Activated T-cell treated with anti-CD3 and anti-CD28 coated beads, Interleukin-2, amount 50 U/mL, for 72 hours (primary cell): Measurements from ENCODE around the gene OTOGL. TPM values are rescaled to one million over a fixed set of nuclear protein-coding genes. Genes with fewer than 3 reads are reported as not detected.
"Not testable (repeated sequence)": the region's sequence is repeated elsewhere in the genome, so short reads cannot be mapped to it uniquely, and the experiment has no call there.

Experiments
- ATAC-seq, 2 donors: fragments of 150-1000 bp; cut with Tn5 transposase; replicated peaks in 1 of 2; 2 replicates each; pipeline ENCODE4 v1.10.0; 2021; ENCODE audit warnings: moderate library complexity in 2 of 2, mild to moderate bottlenecking in 1 of 2
- DNase-seq, 2 donors: peaks; one replicate each; pipeline ENCODE4 v3.0.0; 2021 to 2022; ENCODE audit warnings: mixed read lengths in 1 of 2
- H3K27ac Mint-ChIP-seq: one replicate; pipeline ENCODE4 v1.8.0; 2022; ENCODE audit warnings: mild to moderate bottlenecking, moderate library complexity, mixed read lengths
- H3K27me3 Mint-ChIP-seq: one replicate; pipeline ENCODE4 v1.8.0; 2022; ENCODE audit warnings: low read depth, mixed read lengths
- H3K36me3 Mint-ChIP-seq, 2 donors: one replicate each; pipeline ENCODE4 v1.8.0; 2022; ENCODE audit warnings: mixed read lengths in 2 of 2, mild to moderate bottlenecking in 1 of 2; ENCODE audit not compliant: insufficient read depth in 2 of 2
- H3K4me1 Mint-ChIP-seq: one replicate; pipeline ENCODE4 v1.8.0; 2022; ENCODE audit warnings: low read depth, mixed read lengths
- H3K4me3 Mint-ChIP-seq, 2 donors: one replicate each; pipeline ENCODE4 v1.8.0; 2022; ENCODE audit warnings: mild to moderate bottlenecking in 2 of 2, mixed read lengths in 2 of 2, moderate library complexity in 2 of 2
- H3K9me3 Mint-ChIP-seq, 2 donors: one replicate each; pipeline ENCODE4 v1.8.0; 2022; ENCODE audit warnings: mixed read lengths in 2 of 2
- total RNA-seq, 2 donors: library from RNA; stranded (reverse); gene quantifications; one replicate each; pipeline ENCODE4 v1.2.3, GENCODE V29; 2022

OTOGL gene
- total RNA-seq, 2 donors from 2014 or later, result not detected

DNA sequence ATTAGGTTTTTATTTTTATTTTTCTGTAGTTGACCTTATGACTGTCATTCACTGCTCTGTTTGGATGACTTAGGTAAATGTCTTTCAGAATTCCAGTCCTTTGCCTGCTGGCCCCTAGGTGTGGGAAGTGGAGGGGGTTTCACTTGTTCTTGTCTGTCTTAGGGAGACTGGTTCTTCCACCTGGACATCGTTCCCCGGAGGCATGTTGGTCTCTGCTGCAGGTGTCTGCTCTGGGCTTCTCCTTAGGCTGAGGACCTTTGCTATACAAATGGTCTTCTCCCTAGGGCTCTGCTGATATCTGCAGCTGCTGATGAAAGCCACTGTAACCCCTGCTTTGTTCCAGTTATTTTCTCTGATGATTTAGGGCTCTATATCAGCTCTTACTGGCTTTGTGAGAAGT is 97.1 kb downstream of the OTOGL start:
- Mint-ChIP-seq H3K4me3 (no peak overlapping the region), H3K9me3 (no peaks in the 10 kb centered on the region), H3K27me3 (peaks cover 17% of the 10 kb centered on the region), H3K4me1 (no peaks in the 10 kb centered on the region), H3K27ac (no peak overlapping the region), H3K36me3 (no peaks in the 10 kb centered on the region)
- no peak for DNase-seq
- ATAC-seq, result no peak

DNA sequence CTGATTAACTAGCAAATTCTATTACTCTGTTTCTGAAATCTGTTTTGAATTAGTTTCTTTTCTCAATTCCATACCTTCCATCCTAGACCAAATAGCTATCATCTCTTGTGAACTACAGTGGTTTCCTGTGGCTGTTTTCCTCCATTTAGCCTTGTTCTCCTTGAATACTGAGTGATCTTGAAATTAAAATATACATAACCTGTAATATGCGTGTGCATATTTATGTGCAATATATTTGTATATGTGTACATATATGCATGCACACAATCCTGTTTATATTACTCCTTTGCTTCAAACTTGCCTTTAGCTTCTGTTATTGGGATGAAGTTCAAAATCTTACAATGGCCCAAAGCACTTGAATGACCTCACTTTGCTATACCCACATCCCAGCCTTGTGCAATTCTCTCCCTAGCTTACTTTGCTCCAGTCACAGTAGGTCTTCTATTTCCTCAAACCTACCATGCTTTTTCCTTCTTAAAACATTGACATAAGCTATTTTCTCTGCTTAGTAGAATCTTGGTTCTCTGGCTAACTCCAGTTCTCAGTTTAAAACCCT is 99.5 kb downstream of the OTOGL start:
- Mint-ChIP-seq H3K27me3 (peaks cover 18% of the 10 kb centered on the region), H3K27ac (no peak overlapping the region), H3K9me3 (no peaks in the 10 kb centered on the region), H3K4me1 (no peaks in the 10 kb centered on the region), H3K36me3 (no peaks in the 10 kb centered on the region), H3K4me3 (no peak overlapping the region)
- ATAC-seq, result no peak
- no peak for DNase-seq

DNA sequence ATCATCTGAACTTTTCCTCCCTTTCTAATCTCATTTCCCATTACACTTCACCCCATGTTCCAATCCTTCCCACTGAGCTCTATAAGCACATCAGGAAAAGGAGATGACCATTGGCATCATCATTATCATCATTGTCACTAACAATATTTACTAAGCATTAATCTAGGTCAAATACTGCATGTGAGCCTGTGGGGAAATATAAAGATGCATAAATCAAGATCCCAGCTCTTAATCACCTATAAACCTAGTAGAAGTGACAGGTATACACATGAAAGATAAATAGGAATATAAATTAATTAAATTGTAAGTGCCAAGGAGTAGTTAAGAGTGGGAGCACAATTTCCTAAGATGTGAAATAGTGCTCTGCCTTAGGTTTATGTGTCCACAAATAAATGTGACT is 100.6 kb downstream of the OTOGL start:
- Mint-ChIP-seq H3K27me3 (peaks cover 20% of the 10 kb centered on the region), H3K27ac (no peak overlapping the region)

DNA sequence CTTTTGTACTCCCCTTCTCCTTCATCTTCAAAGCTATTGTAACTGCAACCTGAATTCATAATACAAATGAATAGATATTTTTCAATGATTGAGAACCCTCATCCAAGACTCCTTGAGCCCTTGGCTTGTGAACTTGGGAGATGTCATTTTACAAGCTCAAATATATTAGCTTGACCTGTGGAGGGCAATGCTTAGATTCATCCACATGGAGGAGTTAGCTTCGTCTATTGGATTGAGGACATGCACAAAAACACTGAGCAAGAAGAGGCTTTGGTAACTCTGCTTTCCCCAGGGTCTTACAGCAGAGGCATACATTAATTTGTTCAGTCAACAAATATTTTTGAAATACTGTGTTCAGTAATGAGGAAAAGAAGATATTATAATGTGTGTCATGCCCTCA is 101.1 kb downstream of the OTOGL start:
- H3K36me3 Mint-ChIP-seq, result no peaks in the 10 kb centered on the region
- no peaks in the 10 kb centered on the region for H3K9me3 Mint-ChIP-seq
- no peaks in the 10 kb centered on the region for H3K4me1 Mint-ChIP-seq
- DNase-seq, result no peak
- no peak overlapping the region for H3K4me3 Mint-ChIP-seq
- peaks cover 20% of the 10 kb centered on the region for H3K27me3 Mint-ChIP-seq
- ATAC-seq, result no peak
- no peak overlapping the region for H3K27ac Mint-ChIP-seq

More for the DNA sequence above, 100.6 kb downstream of the OTOGL start:
- H3K9me3 Mint-ChIP-seq, result no peaks in the 10 kb centered on the region
- no peaks in the 10 kb centered on the region for H3K36me3 Mint-ChIP-seq
- H3K4me1 Mint-ChIP-seq, result no peaks in the 10 kb centered on the region
- DNase-seq, result no peak
- H3K4me3 Mint-ChIP-seq, result no peak overlapping the region
- no peak for ATAC-seq

DNA sequence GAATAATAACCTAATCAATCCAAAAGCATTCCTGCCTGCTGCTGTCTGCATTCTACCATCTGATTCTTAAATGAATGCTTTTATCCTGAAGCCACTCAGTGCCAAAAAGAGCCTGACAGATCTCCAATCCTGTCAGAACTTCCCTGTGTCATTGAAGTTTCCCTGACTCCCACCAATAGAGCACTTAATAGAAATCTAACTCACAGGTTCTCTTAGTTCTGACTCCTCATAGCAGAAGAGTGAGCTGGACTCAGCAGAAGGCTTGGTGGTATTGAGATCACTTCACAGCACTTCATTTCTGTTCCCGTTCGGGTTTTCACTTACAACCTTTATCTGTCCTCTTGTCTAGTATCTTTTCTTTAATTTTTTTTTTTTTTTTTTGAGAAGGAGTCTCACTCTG is 102.6 kb downstream of the OTOGL start:
- DNase-seq, result no peak
- ATAC-seq, result no peak
- H3K36me3 Mint-ChIP-seq, result no peaks in the 10 kb centered on the region
- no peak overlapping the region for H3K4me3 Mint-ChIP-seq
- H3K27ac Mint-ChIP-seq, result no peak overlapping the region
- H3K9me3 Mint-ChIP-seq, result no peaks in the 10 kb centered on the region
- H3K4me1 Mint-ChIP-seq, result no peaks in the 10 kb centered on the region
- peaks cover 20% of the 10 kb centered on the region for H3K27me3 Mint-ChIP-seq

DNA sequence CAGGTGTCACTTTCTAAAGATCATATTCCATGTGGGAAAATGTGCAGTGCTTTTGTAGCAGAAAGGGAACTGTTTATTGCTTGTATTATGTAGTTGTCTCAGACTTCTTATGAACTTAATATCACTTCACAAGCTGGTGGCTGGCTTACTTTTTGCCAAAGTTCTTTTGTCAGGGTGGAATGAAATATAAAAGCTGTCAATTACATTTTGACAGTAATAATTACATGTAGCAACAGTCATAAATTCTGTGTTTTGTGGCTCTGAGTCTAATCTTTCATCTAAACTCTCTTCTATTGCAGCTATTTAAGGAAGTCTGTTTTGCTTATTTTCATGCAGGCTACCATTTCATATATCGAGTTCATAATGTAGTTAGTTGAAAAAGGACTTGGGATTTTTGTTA is 106.6 kb downstream of the OTOGL start:
- DNase-seq (no peak), ATAC-seq (no peak)
- Mint-ChIP-seq H3K27me3 (peaks cover 10% of the 10 kb centered on the region), H3K9me3 (no peaks in the 10 kb centered on the region), H3K36me3 (no peaks in the 10 kb centered on the region), H3K27ac (no peak overlapping the region), H3K4me3 (no peak overlapping the region), H3K4me1 (no peaks in the 10 kb centered on the region)

DNA sequence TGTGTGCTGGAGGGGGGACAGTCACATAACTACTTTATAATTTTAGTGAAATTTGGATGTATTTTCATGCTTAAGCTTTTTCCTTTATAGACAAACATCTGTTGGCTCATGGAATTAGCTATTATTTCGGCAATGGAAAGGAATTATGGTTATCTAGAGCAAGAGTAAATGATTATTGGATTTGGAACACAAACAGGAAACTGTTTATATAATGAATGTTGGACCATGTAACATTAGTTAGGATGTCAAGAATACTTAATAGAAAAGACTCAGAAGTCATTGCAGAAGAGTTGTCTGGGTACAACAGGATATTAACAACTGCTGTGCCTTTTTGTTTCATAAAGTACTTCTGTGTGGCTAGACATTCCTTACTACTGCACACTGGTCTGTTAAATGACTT is 108.7 kb downstream of the OTOGL start:
- peaks cover 10% of the 10 kb centered on the region for H3K27me3 Mint-ChIP-seq
- no peak overlapping the region for H3K4me3 Mint-ChIP-seq
- DNase-seq, result no peak
- H3K36me3 Mint-ChIP-seq, result no peaks in the 10 kb centered on the region
- no peak overlapping the region for H3K27ac Mint-ChIP-seq
- no peak for ATAC-seq
- no peaks in the 10 kb centered on the region for H3K4me1 Mint-ChIP-seq
- H3K9me3 Mint-ChIP-seq, result no peaks in the 10 kb centered on the region

DNA sequence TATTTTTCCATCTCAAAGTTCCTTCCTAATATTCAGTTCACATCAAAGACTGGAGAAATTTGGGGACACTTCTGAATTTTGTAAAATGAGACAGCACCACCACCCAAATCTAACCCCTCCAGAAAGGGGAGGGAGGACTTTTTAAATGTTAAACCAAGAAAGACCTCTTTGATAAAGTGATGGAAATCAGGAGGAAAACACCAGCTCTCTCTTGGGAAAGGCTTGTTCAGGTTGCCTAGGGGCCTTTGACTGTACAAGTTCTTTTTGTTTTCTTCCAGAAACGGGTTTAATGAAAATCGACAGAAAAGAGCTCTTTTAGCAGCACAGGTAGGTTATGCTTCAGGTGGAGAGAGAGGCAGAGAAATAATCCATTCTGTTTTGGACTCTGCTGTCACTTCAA is 112.3 kb downstream of the OTOGL start:
- Mint-ChIP-seq H3K36me3 (no peaks in the 10 kb centered on the region), H3K27ac (no peak overlapping the region), H3K4me1 (no peaks in the 10 kb centered on the region), H3K4me3 (no peak overlapping the region), H3K27me3 (peaks cover 8% of the 10 kb centered on the region), H3K9me3 (no peaks in the 10 kb centered on the region)
- ATAC-seq (no peak), DNase-seq (no peak)

DNA sequence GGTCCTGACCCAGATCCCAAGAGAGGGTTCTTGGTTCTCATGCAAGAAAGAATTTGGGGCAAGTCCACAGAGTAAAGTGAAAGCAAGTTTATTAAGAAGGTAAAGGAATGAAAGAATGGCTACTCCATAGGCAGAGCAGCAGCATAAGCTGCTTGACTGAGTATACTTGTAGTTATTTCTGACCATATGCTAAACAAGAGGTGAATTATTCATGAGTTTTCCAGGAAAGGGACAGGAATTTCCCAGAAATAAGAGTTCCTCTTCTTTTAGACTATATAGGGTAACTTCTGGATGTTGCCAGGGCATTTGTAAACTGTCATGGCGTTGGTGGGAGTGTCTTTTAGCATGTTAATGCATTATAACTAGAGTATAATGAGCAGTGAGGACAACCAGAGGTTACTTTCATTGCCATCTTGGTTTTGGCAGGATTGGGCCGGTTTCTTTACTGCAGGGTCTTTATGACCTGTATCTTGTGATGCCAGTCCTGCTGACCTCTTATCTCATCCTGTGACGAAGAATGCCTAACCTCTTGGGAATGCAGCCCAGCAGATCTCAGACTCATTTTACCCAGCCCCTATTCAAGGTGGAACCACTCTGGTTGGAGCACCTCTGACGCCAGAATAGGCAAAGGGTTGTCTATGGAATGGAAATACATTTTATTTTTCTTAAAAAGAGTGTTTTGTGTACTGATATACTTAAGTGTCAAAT is 113.8 kb downstream of the OTOGL start:
- H3K4me3 Mint-ChIP-seq, result no peak overlapping the region
- no peaks in the 10 kb centered on the region for H3K36me3 Mint-ChIP-seq
- H3K9me3 Mint-ChIP-seq, result no peaks in the 10 kb centered on the region
- H3K4me1 Mint-ChIP-seq, result no peaks in the 10 kb centered on the region
- DNase-seq (no peak), ATAC-seq (no peak)
- H3K27me3 Mint-ChIP-seq, result peaks cover 12% of the 10 kb centered on the region
- H3K27ac Mint-ChIP-seq, result no peak overlapping the region

DNA sequence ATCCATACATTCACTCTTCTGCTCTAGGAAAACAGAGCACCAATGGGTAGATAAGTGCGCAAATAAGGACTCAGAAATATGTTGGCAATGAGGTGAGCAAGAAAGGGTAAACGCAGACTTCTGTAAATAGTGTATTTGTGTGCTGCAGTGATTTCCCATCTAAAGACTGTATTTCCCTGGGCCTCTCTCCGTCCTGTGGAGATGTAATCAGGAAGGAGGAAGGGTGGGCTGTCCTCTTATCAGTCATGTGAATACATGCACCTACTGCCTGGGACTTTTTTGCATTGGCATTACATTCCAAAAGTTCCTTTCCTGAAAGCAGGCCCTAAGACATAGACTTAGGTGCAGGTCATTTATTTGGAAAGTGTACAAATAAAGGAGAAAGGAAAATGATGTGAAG is 114.5 kb downstream of the OTOGL start:
- Mint-ChIP-seq H3K27ac (no peak overlapping the region), H3K9me3 (no peaks in the 10 kb centered on the region), H3K36me3 (no peaks in the 10 kb centered on the region), H3K4me3 (no peak overlapping the region), H3K27me3 (peaks cover 13% of the 10 kb centered on the region), H3K4me1 (no peaks in the 10 kb centered on the region)
- no peak for DNase-seq
- ATAC-seq, result no peak

DNA sequence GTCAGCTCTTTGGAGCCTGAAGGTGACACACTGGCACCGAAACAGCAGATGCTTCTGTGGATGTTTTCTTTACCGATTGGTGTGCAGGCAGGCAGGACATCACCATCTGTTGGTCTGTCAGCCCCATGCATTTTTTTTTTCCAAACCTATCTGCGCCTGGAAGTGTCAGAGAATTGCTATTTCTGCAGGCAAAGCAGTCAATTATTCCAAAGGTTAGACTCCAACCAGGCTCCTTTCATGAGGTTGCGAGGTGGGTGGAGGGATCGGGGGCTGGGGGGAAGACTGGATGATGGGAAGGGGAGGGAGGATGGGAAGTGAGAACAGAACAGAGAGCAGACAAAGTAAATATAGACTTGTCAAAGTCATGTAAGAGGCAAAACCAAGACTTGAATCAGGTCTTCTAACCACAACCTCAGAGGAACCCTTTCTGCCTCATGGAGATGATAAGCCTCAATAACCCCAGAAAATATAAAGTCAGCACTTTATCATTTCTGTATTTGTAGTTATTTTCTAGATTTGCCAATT is 117.7 kb downstream of the OTOGL start:
- no peak overlapping the region for H3K27ac Mint-ChIP-seq
- H3K4me3 Mint-ChIP-seq, result no peak overlapping the region
- ATAC-seq (no peak), DNase-seq (no peak)
- no peaks in the 10 kb centered on the region for H3K9me3 Mint-ChIP-seq
- no peaks in the 10 kb centered on the region for H3K36me3 Mint-ChIP-seq
- peaks cover 18% of the 10 kb centered on the region for H3K27me3 Mint-ChIP-seq
- no peaks in the 10 kb centered on the region for H3K4me1 Mint-ChIP-seq

DNA sequence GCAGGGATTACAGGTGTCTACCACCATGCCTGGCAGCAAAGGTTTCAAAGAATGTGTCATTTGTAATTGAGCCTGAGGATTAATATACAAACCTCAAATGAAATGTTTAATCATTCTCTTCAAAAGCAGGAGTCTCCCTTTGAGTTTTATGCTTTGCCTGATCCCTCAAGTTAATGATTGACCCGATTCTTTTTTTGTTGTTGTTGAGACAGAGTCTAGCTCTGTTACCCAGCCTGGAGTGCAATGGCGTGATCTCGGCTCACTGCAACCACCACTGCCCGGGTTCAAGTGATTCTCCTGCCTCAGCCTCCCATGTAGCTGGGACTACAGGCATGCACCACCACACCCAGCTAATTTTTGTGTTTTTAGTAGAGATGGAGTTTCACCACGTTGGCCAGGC is 119.6 kb downstream of the OTOGL start:
- not testable (repeated sequence) for H3K36me3 Mint-ChIP-seq, ATAC-seq, H3K27ac Mint-ChIP-seq, DNase-seq, H3K4me1 Mint-ChIP-seq, H3K9me3 Mint-ChIP-seq, H3K4me3 Mint-ChIP-seq
- H3K27me3 Mint-ChIP-seq, result peaks cover 17% of the 10 kb centered on the region

DNA sequence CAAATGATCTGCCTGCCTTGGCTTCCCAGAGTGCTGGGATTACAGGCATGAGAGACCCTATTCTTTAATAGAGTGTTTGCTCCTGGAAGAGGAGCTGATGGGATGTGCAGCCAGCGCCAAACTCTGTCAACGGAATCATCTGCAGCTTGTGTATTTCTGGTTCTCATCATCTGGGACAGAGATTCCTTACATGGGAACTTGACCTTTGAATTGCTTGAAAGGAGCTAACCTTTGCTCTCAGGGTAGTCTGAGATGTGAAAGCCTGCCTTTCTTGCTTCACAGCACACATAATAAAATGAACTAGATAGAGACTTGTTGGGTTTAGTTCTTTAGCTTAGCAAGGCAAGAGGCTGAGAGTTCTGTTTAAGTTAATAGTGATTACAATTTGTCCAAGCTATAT is 120.0 kb downstream of the OTOGL start:
- Mint-ChIP-seq H3K27ac (no peak overlapping the region), H3K9me3 (no peaks in the 10 kb centered on the region), H3K36me3 (no peaks in the 10 kb centered on the region), H3K4me1 (no peaks in the 10 kb centered on the region), H3K27me3 (peaks cover 13% of the 10 kb centered on the region), H3K4me3 (no peak overlapping the region)
- DNase-seq (no peak), ATAC-seq (no peak)

DNA sequence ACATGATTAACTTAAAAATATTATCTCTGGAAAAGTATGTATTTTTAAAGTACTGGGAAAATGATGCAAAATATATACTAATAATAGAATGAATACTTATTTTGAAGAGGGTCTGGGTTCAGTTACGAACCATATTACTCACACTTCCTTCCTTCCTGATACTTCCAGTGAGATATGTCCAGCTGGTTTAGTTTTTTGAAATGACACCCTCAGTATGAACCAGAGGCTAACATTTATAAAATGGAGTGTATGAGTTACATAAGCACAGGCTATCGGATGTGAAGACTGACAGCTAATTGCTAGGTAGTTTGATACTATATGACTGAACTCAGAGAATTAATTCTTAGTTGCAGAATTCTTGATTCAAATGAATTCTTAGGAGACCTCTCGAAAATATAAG is 122.9 kb downstream of the OTOGL start:
- DNase-seq (no peak), ATAC-seq (no peak)
- Mint-ChIP-seq H3K4me3 (no peak overlapping the region), H3K9me3 (no peaks in the 10 kb centered on the region), H3K27ac (no peak overlapping the region), H3K4me1 (no peaks in the 10 kb centered on the region), H3K36me3 (no peaks in the 10 kb centered on the region), H3K27me3 (peaks cover 12% of the 10 kb centered on the region)
